Pulmonary artery endothelial cell (primary cell): ENCODE results near the gene SLC6A8. TPM values are rescaled to one million over a fixed set of nuclear protein-coding genes. Genes with fewer than 3 reads are reported as not detected.
"Not testable (repeated sequence)": the region's sequence is repeated elsewhere in the genome, so short reads cannot be mapped to it uniquely, and the experiment has no call there.

Experiments used
- DNase-seq: peaks from one replicate; pipeline ENCODE4 v3.0.0-alpha.2; 2011; ENCODE audit warnings: low read depth, low spot score
- total RNA-seq: library from RNA; depleted of rRNA; stranded (reverse); fragments of >200 nt; gene quantifications from 2 replicates; pipeline ENCODE4 v1.2.3, GENCODE V29; 2014

Gene SLC6A8
- total RNA-seq, 1 donor from 2014 or later = 15.9 TPM

DNA sequence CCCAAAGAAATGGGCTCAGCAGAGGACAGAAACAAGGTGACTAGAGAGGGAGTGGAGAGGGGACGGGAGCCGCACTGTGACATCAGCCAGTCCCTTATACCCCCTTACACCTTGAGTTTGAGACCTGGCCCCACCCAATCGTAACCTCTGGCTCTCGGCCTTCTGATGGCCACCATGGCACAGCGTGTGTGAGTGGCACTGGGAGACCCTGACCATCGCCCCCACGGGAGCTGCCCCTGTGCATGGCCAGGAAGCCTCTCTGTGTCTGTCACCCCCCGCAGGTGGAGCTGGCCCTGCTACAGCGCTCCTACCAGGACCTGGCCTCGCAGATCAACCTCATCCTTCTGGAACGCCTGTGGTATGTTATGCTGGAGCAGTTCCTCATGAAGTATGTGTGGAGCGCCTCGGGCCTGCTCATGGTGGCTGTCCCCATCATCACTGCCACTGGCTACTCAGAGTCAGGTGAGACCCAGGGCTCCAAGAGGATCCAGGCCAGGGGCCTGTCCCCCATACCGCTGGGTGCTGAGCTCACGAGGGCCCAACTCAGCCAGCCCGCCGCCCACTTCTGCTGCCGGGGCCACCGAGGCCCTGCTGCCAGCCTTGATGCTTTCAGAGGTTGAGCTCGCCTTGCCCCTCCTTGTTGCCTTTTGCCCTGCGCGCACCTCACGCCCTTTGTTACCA lies 41.4 kb downstream of the SLC6A8 start:
- DNase-seq = no peak

DNA sequence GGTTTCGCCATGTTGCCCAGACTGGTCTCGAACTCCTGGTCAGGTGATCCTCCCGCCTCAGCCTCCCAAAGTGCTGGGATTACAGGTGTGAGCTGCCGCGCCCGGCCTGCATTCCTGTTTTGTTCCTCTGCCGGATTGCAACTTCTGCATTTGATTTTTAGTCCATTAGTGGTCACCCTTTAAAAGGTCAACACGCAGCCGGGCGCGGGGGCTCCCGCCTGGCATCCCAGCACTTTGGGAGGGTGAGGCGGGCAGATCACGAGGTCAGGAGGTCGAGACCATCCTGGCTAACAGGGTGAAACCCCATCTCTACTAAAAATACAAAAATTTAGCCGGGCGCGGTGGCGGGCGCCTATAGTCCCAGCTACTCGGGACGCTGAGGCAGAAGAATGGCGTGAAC lies 42.4 kb downstream of the SLC6A8 start:
- DNase-seq = not testable (repeated sequence)

DNA sequence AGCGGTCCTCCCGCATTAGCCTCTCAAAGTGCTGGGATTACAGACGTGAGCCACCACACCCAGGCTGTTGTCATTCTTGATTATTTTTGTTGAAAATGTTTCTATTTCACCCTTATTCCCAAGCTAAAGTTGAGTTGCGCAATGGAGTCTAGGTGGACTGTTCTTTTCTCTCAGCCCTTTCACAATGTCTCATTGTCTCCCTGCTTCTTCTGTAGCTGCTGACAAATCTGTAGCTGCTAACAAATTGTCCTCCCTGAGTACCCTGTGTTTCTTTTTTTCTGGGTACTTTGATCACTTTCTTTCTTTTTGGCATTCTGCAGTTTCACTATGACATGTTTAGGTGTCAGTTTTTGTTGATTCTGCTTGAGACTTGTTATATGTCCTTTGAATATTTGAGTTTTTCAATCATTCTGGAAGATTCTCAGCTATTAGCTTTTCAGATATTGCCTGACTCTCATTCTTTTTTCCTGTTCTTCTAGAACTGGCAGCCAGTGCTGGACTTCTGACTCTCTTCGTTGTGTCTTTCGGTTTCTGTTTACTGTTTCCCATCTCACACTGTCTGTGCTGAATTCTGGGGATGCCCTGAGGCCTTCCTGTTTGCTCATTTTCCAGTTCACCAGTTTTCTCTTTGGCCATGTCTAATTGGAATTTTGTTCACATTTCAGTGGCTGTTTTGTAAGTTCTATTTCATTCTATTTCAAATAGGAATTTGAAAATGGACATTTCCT lies 43.6 kb downstream of the SLC6A8 start:
- no peak for DNase-seq

DNA sequence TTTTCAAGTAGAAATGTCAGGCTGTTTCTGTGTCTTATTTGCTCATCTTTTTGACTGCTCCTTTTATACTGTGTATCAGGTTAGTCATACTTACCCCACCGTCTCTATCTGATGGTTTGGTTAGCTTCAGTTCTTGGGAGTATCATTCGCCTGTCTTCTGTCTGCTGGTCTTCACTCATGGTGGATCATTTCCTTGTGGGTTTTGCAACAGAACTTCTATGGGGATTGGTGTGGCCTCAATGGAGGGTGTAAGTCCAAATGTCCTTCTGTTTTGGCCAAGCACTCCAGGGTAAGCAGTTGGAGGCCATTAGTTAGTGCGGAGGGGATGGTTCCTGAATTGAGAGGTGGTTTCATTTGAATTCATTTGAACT lies 44.1 kb downstream of the SLC6A8 start:
- no peak for DNase-seq

DNA sequence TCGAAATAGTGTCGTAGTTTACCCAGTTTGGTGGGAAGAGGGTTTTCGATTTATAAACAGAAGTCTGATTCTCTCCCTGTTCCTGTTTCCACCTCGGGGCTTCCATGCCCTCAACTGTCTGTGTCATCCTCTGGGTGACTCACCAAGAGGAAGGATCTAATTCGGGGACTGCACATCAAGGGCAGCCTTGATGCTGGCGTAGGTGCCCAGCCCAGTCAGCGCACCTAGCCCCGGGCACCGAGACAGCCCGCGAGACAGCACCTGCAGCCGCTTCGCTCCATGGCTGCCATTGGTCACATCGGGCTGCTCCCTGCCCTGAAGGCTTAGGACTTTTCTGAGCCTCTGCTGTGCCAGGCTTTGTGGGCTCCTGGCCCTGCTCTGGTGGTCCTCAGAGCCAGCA lies 44.7 kb downstream of the SLC6A8 start:
- DNase-seq = no peak

GRCh38 chrX:153733651-153734240 lies 46.0 kb downstream of the SLC6A8 start:
- DNase-seq = no peak

DNA sequence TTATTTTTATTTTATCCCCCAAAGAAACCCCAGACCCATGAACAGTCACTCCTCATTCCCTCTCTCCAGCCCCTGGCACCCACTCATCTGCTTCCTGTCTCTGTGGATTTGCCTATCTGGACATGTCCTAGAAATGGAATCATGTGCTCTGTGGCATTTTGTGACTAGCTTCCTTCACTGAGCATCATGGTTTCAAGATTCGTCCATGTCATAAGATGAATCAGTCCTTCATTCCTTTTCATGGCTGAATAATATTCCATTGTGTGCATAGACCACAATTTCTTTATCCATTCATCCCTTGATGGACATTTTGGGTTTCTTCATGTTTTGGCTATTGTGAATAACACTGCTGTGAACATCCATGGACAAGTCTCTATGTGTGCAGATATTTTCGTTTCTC lies 47.1 kb downstream of the SLC6A8 start:
- no peak for DNase-seq

GRCh38 chrX:153735274-153735673 lies 47.5 kb downstream of the SLC6A8 start:
- DNase-seq = no peak

- no peak for DNase-seq
These were observed 48.5 kb downstream of the SLC6A8 start for GRCh38 chrX:153736071-153736820.

- DNase-seq = no peak
These were observed 49.2 kb downstream of the SLC6A8 start for GRCh38 chrX:153736871-153737441.

GRCh38 chrX:153738056-153738605 lies 50.4 kb downstream of the SLC6A8 start:
- DNase-seq = no peak

DNA sequence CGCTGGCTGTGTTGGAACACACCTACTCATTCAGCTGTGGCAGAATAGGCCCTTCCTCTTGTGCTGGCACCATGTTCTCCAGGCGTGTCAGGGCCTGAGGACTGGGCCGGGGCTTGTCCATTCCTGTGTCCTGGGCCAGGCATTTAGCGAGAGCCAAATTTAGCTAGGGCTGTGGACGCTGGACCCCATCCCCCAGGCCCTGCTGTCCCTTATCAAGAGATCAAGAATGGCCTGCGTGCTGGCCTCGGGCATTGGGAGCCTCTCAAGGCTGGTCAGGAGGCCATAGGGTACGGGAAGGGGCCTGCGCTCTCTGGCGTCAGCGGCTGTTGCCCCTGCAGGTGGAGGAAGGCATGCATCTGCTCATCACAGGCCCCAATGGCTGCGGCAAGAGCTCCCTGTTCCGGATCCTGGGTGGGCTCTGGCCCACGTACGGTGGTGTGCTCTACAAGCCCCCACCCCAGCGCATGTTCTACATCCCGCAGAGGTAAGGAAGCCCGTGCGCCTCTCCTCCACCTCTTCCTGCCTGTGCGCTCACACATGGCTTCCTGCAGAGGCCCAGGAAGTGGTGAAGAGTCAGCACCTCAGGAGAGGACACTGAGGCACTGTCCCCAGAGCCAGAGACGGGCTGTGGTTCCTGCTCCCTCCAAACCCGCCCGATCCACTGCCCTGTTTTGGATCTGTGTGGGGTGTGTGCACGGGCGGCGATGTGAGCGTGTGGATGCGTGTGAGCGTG lies 52.2 kb downstream of the SLC6A8 start:
- DNase-seq = no peak

- no peak for DNase-seq
These were observed 53.0 kb downstream of the SLC6A8 start for GRCh38 chrX:153740631-153741222.

- no peak for DNase-seq
These were observed 53.7 kb downstream of the SLC6A8 start for GRCh38 chrX:153741446-153741845.

- not testable (repeated sequence) for DNase-seq
These were observed 54.4 kb downstream of the SLC6A8 start for GRCh38 chrX:153742111-153742510.

DNA sequence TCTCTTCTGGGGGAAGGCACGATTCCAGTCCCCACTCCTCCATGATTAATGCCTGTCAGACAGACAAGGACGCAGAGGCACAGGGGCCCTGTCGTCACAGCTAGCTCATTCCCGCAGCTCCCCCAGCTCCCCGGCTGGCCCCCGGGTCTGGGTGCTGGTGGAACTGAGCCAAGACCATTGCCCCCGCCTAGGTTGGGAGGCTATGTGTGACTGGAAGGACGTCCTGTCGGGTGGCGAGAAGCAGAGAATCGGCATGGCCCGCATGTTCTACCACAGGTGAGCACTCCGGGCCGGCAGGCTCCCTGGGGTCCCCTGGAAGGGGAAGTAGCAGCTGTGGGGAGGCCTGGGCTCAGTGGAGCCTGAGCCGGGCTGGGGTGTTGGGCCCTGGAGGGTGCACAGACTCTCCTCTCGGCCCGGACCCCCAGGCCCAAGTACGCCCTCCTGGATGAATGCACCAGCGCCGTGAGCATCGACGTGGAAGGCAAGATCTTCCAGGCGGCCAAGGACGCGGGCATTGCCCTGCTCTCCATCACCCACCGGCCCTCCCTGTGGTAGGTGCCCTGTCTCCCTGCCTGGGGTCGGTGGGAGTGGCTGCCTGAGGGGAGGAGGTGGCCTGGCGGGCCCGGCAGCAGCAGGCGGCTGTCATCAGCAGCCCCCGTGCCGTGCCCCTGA lies 55.2 kb downstream of the SLC6A8 start:
- DNase-seq = not testable (repeated sequence)

DNA sequence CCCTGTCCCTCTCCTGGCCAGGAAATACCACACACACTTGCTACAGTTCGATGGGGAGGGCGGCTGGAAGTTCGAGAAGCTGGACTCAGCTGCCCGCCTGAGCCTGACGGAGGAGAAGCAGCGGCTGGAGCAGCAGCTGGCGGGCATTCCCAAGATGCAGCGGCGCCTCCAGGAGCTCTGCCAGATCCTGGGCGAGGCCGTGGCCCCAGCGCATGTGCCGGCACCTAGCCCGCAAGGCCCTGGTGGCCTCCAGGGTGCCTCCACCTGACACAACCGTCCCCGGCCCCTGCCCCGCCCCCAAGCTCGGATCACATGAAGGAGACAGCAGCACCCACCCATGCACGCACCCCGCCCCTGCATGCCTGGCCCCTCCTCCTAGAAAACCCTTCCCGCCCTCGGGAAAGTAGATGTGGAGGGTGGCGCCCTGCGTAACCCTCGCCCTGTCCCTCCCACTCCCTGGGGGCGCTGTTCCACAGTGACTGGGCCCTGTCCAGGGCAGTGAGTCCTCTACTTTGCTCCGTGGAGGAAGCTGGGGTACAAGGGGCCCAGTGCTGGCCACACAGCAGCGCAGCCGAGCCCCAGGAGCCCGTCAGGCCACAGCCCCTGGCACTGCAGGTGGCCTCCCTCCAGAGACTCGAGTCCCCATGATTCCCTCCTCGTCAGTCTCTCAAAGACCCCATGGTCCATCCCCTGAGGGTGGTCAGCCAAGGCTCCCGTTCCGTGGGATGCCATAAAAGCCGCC lies 55.9 kb downstream of the SLC6A8 start:
- DNase-seq = not testable (repeated sequence)

GRCh38 chrX:153744210-153745066 lies 56.7 kb downstream of the SLC6A8 start:
- no peak for DNase-seq
